SJSA1 (cell line): ENCODE data around the gene CERS6. TPM values are rescaled to one million over a fixed set of nuclear protein-coding genes. Genes with fewer than 3 reads are reported as not detected.

Experiments used
- DNase-seq, 2 experiments: peaks; one replicate each; pipeline ENCODE4 v3.0.0-alpha.2; 2015 to 2020; ENCODE audit warnings: low spot score in 2 of 2, low read depth in 1 of 2
- H3K27ac ChIP-seq: fragments of 250-450 bp; sonication (Bioruptor Pico); 2 replicates; pipeline ENCODE4 v1.5.1; 2020; ENCODE audit warnings: mild to moderate bottlenecking, moderate library complexity
- H3K27me3 ChIP-seq: fragments of 250-450 bp; sonication (Bioruptor Pico); replicated peaks from 2 replicates; pipeline ENCODE4 v1.5.1; 2020; ENCODE audit warnings: mild to moderate bottlenecking, moderate library complexity
- H3K36me3 ChIP-seq: fragments of 250-450 bp; sonication (Bioruptor Pico); 2 replicates; pipeline ENCODE4 v1.5.1; 2020; ENCODE audit warnings: mild to moderate bottlenecking
- H3K4me1 ChIP-seq: fragments of 250-450 bp; sonication (Bioruptor Pico); replicated peaks from 2 replicates; pipeline ENCODE4 v1.6.1; 2021; ENCODE audit warnings: mild to moderate bottlenecking
- H3K4me3 ChIP-seq: fragments of 250-450 bp; sonication (Bioruptor Pico); 2 replicates; pipeline ENCODE4 v1.5.1; 2020; ENCODE audit warnings: mild to moderate bottlenecking
- H3K9me3 ChIP-seq: fragments of 250-450 bp; sonication (Bioruptor Pico); replicated peaks from 2 replicates; pipeline ENCODE4 v1.5.1; 2020; ENCODE audit warnings: mild to moderate bottlenecking
- total RNA-seq: library from RNA; depleted of rRNA; stranded (reverse); fragments of >200 nt; shearing (Covaris generic); gene quantifications from 2 replicates; pipeline ENCODE4 v1.2.3, GENCODE V29; 2014

Gene CERS6
- total RNA-seq, 1 experiment from 2014 or later = 43.7 TPM

DNA sequence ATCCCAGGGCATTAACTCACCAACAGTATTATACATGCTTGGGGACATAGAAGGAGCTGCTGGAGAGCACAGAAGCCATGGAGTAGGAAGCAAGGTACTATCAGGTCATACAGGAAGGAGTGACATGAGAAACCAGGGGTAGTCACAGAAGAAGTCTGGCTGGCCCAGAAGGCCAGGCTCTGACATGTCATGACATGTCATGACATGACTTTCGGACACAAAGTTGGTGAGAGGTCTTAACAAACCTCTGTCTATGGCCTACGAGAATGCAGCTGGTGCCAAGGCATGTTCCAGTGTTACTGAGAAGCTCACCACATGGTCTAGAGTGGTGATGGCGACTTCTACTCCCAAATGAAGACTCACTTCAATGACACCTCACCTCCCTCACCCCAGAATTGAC, 3.3 kb upstream of the CERS6 start:
- H3K27me3 ChIP-seq = no peaks in the 10 kb centered on the region
- no peaks in the 10 kb centered on the region for H3K9me3 ChIP-seq
- no peak for DNase-seq
- H3K27ac ChIP-seq = no peak overlapping the region
- H3K36me3 ChIP-seq = peaks cover 6% of the 10 kb centered on the region
- no peak overlapping the region for H3K4me3 ChIP-seq
- peaks cover 7% of the 10 kb centered on the region; the same call in 1 of the 2 replicates for H3K4me1 ChIP-seq

DNA sequence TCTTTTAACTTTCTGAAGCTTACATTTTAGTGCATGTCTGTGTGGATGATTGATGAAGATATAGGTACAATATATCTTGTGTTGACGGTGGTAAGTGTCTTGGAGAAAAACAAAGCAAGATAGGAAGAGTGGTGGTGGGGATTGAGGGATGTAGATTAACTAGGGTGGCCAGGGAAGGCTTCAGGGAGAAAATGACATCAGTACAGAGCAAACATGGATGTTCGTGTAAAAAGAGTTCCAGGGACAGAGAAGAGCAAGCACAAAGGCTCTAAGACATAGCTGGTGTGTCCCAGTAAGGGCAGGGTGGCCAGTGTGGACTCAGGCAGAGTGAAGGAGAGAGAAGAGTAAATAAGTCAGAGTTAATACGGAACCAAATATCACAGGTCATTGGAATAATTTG, 2.7 kb upstream of the CERS6 start:
- H3K27me3 ChIP-seq = no peaks in the 10 kb centered on the region
- H3K4me3 ChIP-seq = no peak overlapping the region
- H3K36me3 ChIP-seq = peaks cover 6% of the 10 kb centered on the region
- no peak for DNase-seq
- H3K27ac ChIP-seq = no peak overlapping the region
- H3K4me1 ChIP-seq = peaks cover 14% of the 10 kb centered on the region
- H3K9me3 ChIP-seq = no peaks in the 10 kb centered on the region

DNA sequence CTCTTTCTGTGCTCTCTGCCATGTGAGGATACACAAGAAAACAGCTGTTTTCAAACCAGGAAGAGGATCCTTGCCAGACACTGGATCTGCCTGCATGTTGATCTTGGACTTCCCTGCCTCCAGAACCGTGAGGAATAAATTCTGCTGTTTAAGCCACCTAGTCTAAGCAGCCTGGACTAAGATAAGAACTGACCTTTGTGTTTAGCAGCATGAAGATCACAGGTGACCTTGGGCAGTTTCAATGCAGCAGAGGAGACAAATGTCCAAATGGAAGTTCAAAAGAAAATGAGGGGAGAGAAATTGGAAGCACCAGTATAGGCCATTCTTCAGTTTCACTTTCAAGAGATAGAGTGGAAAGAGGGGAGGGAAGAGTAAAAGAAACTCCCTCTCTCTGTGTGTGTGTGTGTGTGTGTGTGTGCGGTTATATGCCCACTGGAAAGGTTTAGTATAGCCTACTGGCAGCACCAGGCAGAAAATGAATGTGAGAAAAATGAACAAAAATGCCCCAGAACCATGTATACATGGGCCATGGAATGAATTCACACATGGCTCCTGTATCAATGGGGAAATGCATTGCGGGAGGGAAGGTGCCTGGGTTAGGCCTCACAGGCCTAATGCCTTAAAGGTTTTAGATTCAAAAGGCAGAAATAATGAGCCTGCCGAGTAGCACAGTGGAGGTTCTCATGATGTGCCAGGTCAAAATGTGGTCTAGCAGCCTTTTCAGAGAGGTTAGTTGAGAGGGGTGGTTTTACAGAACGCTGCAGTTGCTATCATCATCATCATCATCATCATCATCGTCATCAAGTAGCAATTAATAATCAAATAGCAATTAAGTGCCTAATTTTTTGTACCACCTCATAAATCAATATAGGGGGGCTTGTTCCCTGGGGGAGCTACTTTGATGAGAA, 1.1 kb upstream of the CERS6 start:
- no peaks in the 10 kb centered on the region for H3K27me3 ChIP-seq
- peak in 1 of 2 experiments; percentile 10 for DNase-seq
- H3K9me3 ChIP-seq = no peaks in the 10 kb centered on the region
- no peak overlapping the region; the same call in 1 of the 2 replicates for H3K27ac ChIP-seq
- H3K4me3 ChIP-seq = peak overlapping the region; percentile 79
- peaks cover 6% of the 10 kb centered on the region for H3K36me3 ChIP-seq
- peaks cover 17% of the 10 kb centered on the region for H3K4me1 ChIP-seq

DNA sequence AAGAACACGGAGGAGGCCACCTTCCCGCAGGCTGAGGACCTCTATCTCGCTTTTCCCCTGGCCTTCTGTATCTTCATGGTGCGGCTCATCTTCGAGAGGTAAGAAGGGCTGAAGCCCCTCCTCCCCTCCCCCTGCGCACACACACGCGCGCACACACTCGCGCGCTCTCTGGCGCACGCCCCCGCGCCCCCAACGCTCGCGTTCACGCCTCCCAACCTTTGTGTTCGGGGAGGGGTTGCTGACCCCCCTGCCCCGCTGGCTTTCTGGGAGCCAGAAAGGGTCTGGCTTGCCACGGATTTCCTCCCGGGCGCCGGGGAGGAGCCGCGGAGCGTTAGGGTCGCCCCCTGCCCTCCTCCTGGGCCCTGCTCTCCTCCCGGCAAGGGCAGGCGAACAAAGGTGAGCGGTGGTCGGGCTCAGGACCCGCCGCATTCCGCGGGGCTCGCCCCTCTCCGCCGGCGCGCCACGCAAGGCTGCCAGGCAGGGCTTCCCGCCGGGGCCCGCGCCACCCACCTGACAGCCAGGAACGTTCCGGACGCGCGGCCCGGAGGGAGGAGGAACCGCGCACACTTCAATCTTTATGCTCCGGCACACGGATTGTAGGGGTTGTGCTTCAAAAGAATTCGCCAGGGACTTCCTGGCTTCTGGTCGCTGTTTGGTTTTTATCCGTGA, 583 bp downstream of the CERS6 start:
- peak; percentile 45 to 57 for DNase-seq
- H3K27me3 ChIP-seq = no peaks in the 10 kb centered on the region
- H3K4me1 ChIP-seq = peaks cover 17% of the 10 kb centered on the region
- H3K36me3 ChIP-seq = peaks cover 6% of the 10 kb centered on the region
- no peaks in the 10 kb centered on the region for H3K9me3 ChIP-seq
- H3K4me3 ChIP-seq = peak overlapping the region; percentile 79
- H3K27ac ChIP-seq = peak overlapping the region; percentile 23; the same call in 1 of the 2 replicates

DNA sequence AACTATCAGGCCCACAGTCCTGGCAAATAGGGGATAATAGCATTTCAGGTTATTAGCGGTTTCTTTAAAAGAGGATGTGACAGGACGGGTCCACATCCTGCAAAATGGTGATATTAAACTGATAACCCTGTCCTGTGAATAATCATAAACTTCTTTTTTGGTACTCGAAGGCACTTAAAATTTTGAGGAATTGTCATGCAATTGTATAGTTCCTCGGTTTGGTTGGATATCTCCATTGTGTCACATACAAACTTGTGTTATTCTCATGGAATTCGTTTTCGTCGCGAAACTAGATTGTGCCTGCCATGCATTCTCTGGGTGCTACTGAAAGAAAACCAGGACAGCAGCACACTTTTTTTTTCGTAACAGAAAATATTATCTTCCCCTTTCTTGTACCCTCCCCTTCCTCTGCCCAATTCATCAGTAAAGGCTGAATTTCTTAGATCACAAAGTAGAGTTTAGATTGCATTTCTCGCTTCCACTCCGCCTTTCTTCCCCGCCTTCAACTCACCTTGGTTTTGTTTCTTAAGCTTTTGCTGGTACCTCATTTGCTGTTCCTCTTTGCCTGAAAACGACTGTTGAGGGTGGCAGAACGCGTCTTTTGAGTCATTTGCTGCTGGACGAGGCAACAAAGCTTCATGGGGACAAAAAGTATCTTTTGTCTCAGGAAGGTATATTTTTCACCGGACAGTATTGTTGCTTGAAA, 1.3 kb downstream of the CERS6 start:
- Histone ChIP-seq H3K4me3 (peak overlapping the region; percentile 79), H3K27ac (no peak overlapping the region), H3K9me3 (no peaks in the 10 kb centered on the region), H3K27me3 (no peaks in the 10 kb centered on the region), H3K36me3 (peaks cover 6% of the 10 kb centered on the region), H3K4me1 (peaks cover 17% of the 10 kb centered on the region)
- DNase-seq = no peak

DNA sequence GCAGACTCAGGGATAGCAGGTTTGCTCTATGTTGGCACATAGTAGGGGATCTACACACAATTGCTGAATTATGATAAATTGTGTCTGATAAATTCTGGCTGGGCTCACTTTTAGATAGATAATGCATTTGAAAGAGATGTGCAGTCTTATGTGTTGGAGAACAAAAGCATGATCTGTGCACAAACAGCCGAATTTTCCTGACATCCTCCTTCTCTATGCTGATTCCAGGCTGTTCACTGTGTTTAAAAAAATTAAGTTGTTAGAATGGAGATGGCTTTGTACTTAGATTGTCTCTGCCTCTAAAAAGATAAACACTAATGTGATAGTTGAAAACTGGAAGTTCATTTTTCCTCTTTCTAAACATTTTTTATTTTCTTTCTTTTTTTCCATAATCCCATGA, 2.1 kb downstream of the CERS6 start:
- H3K9me3 ChIP-seq = no peaks in the 10 kb centered on the region
- H3K27me3 ChIP-seq = no peaks in the 10 kb centered on the region
- peaks cover 6% of the 10 kb centered on the region for H3K36me3 ChIP-seq
- H3K4me1 ChIP-seq = peaks cover 17% of the 10 kb centered on the region
- DNase-seq = no peak
- no peak overlapping the region for H3K4me3 ChIP-seq
- no peak overlapping the region for H3K27ac ChIP-seq

DNA sequence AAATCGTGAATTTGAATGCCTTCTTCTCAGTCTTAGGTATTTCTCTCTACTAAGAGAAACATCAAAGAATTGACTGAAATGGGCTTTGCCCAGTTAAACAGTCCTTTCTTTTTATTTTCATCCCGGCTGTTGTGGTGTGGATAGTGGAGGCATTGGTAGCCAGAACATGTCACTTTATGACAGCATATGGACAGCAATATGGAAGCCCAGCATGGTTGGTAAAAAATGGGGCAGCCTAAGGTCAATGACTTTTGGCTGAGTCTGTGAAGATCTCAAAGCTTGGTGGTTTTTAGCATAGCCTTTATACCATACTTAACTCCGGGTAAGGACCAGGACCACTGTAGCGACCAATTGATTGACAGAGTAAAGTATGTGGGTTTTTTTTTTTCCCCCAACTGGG, 3.2 kb downstream of the CERS6 start:
- no peak overlapping the region for H3K27ac ChIP-seq
- H3K9me3 ChIP-seq = no peaks in the 10 kb centered on the region
- H3K36me3 ChIP-seq = peaks cover 6% of the 10 kb centered on the region
- peaks cover 17% of the 10 kb centered on the region for H3K4me1 ChIP-seq
- H3K27me3 ChIP-seq = no peaks in the 10 kb centered on the region
- DNase-seq = no peak
- H3K4me3 ChIP-seq = no peak overlapping the region

DNA sequence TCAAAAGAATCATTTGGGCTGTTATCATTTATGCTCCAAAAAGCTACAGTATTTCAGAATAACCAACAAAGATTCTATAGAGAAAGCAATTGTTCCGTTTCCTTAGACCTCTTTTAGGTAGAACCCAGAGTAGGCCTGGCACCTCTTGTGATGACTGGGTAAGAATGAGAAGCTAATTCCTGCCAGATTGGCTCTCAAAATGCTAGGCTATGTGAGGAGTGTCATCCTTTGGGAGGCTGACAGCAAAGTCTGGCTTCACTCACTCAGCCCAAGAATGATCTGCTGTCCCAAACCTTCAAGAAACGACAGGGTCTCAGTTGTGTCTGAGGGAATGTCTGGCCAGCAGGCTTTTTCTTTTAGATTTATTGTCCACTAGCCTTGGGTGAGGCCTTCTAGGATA, 4.5 kb downstream of the CERS6 start:
- H3K9me3 ChIP-seq = no peaks in the 10 kb centered on the region
- no peak overlapping the region for H3K27ac ChIP-seq
- H3K4me1 ChIP-seq = peaks cover 17% of the 10 kb centered on the region
- DNase-seq = no peak
- H3K36me3 ChIP-seq = peaks cover 6% of the 10 kb centered on the region
- no peaks in the 10 kb centered on the region for H3K27me3 ChIP-seq
- no peak overlapping the region for H3K4me3 ChIP-seq

DNA sequence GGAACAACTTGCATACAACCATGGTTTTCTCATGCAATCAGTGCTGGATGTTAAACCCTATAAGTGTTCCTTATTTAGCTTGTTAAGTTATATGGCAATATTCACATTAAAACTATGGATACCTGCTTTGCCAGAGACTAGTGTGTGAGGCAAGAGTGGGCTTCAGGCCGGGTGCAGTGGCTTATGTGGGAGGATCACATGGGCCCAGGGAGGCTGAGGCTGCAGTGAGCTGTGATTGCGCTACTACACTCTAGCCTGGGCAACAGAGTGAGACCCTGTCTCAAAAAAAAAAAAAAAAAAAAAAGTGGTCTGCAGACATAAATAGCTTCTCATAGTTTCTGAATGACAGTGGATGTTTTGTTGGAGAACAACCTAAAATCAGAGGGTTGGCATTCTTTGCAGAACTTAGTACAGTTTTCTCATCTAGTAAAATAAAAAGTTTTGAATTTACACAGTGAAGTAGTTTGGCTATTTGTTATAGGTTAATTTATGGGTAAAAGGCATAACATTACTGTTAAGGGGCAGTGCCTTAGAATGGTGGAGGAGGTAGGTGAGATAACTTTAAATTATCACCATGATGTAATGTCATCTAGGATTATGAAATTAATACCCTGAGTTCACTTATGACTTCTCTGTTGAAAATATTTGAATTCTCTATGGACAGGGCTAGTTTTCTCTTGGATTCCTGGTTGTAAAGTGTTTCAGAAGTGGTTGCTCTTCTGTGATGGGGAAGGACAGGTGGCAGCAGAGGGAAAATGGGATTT, 5.3 kb downstream of the CERS6 start:
- Histone ChIP-seq H3K27ac (no peak overlapping the region), H3K9me3 (no peaks in the 10 kb centered on the region), H3K4me1 (peaks cover 17% of the 10 kb centered on the region), H3K4me3 (no peak overlapping the region), H3K36me3 (peaks cover under 1% of the 10 kb centered on the region), H3K27me3 (no peaks in the 10 kb centered on the region)
- no peak for DNase-seq

DNA sequence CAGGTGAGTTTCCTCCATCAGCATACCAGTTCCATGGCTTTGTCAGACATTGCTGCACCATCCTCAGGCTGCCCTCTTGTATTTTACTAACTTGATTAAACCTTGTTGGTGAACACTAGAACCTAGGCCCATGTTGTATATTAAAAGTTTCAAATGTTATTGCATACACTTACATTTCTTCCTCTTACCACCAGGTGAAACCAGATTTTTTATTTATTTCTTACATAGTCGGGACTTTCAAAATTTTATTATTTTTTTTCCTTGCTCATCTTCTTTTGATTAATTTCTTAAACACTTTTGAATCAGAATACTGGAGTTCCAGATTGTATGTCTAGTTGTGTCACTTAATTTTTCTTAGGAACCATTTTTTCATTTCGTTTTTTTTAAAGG, 5.9 kb downstream of the CERS6 start:
- peaks cover 17% of the 10 kb centered on the region for H3K4me1 ChIP-seq
- no peak for DNase-seq
- no peaks in the 10 kb centered on the region; the same call in 1 of the 2 replicates for H3K36me3 ChIP-seq
- H3K27me3 ChIP-seq = no peaks in the 10 kb centered on the region
- H3K4me3 ChIP-seq = no peak overlapping the region
- H3K9me3 ChIP-seq = no peaks in the 10 kb centered on the region
- H3K27ac ChIP-seq = no peak overlapping the region

DNA sequence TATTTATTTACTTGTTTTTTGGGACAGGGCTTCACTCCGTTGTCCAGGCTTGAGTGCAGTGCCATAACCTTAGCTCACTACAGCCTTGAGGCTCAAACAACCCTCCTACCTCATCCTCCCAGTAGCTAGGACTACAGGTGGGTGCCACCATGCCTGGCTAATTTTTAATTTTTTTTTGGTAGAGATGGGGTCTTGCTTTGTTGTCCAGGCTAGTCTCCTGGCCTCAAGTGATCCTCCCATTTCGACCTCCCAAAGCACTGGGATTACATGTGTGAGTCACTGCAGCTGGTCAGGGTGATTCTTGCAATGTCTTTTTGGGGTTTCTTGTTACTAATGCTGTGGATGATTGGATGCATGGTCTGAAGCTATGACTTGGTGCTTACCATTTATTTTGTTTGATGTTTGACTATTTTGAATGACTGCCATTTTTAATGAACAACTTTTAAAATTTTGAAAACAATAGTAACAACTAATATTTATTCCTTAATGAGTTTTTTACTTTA, 6.5 kb downstream of the CERS6 start:
- Histone ChIP-seq H3K36me3 (no peaks in the 10 kb centered on the region; the same call in 1 of the 2 replicates), H3K4me1 (peaks cover 11% of the 10 kb centered on the region), H3K27ac (no peak overlapping the region), H3K9me3 (no peaks in the 10 kb centered on the region), H3K27me3 (no peaks in the 10 kb centered on the region), H3K4me3 (no peak overlapping the region)
- no peak for DNase-seq

DNA sequence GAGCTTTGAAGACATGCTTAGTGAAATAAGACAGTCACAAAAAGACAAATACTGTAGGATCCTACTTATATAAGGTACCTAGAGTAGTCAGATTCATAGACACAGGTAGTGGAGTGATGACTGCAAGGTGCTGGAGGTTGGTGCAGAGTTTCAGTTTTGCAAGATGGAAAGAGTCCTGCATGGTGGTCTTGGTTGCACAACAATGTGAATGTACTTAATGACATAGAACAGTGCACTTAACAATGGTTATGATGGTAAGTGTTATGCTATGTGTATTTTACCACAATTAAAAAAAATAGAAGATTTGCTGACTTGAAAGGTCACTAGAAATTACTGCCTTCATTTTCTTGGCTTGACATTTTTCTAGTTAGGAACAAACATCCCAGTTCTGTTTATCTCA, 9.5 kb downstream of the CERS6 start:
- no peak overlapping the region for H3K27ac ChIP-seq
- H3K4me3 ChIP-seq = no peak overlapping the region
- H3K9me3 ChIP-seq = no peaks in the 10 kb centered on the region
- H3K36me3 ChIP-seq = no peaks in the 10 kb centered on the region
- H3K27me3 ChIP-seq = no peaks in the 10 kb centered on the region
- H3K4me1 ChIP-seq = no peaks in the 10 kb centered on the region
- no peak for DNase-seq

DNA sequence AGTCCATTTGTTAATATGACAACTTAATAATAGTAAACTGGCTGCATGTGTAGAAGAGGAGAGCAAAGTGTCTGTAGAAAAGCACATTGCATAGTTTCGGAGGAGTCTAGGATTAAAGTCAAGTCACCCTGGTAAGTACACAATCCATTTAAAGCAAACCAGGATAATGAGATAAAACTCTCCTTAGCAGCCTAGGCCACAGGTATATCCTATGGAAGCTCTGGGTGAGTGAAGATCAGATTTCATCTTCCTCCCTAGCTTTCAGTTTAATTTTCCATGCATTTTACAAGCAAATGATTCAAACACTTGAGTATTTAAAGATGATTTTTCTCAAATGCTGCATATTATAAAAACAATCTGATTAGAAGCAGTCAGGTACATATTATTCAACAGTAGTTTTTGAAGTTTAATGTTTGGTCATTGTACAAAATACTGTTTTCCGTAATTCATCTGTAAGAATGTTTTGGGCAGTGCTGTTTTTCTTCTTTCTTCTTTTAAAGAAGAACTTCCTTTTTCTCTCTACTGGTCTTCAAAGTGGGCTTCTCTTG, 10.2 kb downstream of the CERS6 start:
- no peak overlapping the region for H3K27ac ChIP-seq
- no peaks in the 10 kb centered on the region for H3K9me3 ChIP-seq
- H3K27me3 ChIP-seq = no peaks in the 10 kb centered on the region
- no peak overlapping the region for H3K4me3 ChIP-seq
- H3K36me3 ChIP-seq = no peaks in the 10 kb centered on the region
- no peak for DNase-seq
- no peaks in the 10 kb centered on the region for H3K4me1 ChIP-seq
